Neural progenitor cell (in vitro differentiated cells): ENCODE results near the gene PEX7.
"Not testable (repeated sequence)": the region's sequence is repeated elsewhere in the genome, so short reads cannot be mapped to it uniquely, and the experiment has no call there.

Source experiments
- CTCF ChIP-seq: fragments of 200-600 bp; sonication (generic); IDR thresholded peaks from 2 replicates; pipeline ENCODE4 v1.5.1; 2017; ENCODE audit warnings: antibody characterized with exemption, mild to moderate bottlenecking
- EZH2 ChIP-seq: fragments of 200-600 bp; sonication (generic); IDR thresholded peaks from 2 replicates; pipeline ENCODE4 v1.6.1; 2017; ENCODE audit warnings: antibody characterized with exemption, mild to moderate bottlenecking, moderate library complexity
- EZH2phosphoT487 ChIP-seq: fragments of 200-600 bp; sonication (generic); IDR thresholded peaks from 2 replicates; pipeline ENCODE4 v1.6.1; 2017; ENCODE audit warnings: antibody characterized with exemption

DNA sequence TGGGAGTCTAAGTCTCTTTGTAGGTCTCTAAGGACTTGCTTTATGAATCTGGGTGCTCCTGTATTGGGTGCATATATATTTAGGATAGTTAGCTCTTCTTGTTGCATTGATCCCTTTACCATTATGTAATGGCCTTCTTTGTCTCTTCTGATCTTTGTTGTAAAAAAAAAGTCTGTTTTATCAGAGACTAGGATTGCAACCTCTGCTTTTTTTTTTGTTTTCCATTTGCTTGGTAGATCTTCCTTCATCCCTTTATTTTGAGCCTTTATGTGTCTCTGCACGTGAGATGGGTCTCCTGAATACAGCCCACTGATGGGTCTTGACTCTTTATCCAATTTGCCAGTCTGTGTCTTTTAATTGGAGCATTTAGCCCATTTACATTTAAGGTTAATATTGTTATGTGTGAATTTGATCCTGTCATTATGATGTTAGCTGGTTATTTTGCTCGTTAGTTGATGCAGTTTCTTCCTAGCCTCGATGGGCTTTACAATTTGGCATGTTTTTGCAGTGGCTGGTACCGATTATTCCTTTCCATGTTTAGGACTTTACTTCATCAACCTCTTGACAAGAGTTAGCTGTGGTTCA is 27.7 kb downstream of the PEX7 start:
- not testable (repeated sequence) for TF ChIP-seq EZH2, CTCF, EZH2phosphoT487
